Neutrophil (primary cell): Measurements from ENCODE around the gene AAK1.
"Not testable (repeated sequence)": the region's sequence is repeated elsewhere in the genome, so short reads cannot be mapped to it uniquely, and the experiment has no call there.

Experiments
- H3K27ac ChIP-seq: fragments of 200-600 bp; sonication (generic); 2 replicates; pipeline ENCODE4 v1.5.1; 2016; ENCODE audit warnings: mild to moderate bottlenecking, moderate library complexity
- H3K27me3 ChIP-seq: fragments of 200-600 bp; sonication (generic); 2 replicates; pipeline ENCODE4 v1.6.0; 2016; ENCODE audit warnings: mild to moderate bottlenecking
- H3K36me3 ChIP-seq: fragments of 200-600 bp; sonication (generic); 2 replicates; pipeline ENCODE4 v1.5.1; 2017
- H3K4me1 ChIP-seq, 2 experiments: fragments of 200-600 bp in 1 of 2; sonication (generic) in 1 of 2; 1 replicate in 1 of 2; 2 replicates in 1 of 2; pipeline versions ENCODE4 v1.5.1 to v1.6.1; 2013 to 2016; ENCODE audit warnings: low read depth in 1 of 2, low read length in 1 of 2, mild to moderate bottlenecking in 1 of 2, moderate library complexity in 1 of 2; ENCODE audit not compliant: control insufficient read depth in 1 of 2, insufficient read depth in 1 of 2
- H3K4me3 ChIP-seq, 2 experiments: fragments of 200-600 bp in 1 of 2; sonication (generic) in 1 of 2; 1 replicate in 1 of 2; 2 replicates in 1 of 2; pipeline ENCODE4 v1.5.1; 2013 to 2016; ENCODE audit warnings: low read depth in 1 of 2, low read length in 1 of 2, mild to moderate bottlenecking in 1 of 2, moderate library complexity in 1 of 2
- H3K9me3 ChIP-seq: fragments of 200-600 bp; sonication (generic); 2 replicates; pipeline ENCODE4 v1.5.1; 2016
- CTCF ChIP-seq: fragments of 200-600 bp; sonication (generic); IDR thresholded peaks from 2 replicates; pipeline ENCODE4 v1.5.1; 2016; ENCODE audit warnings: antibody characterized with exemption

Gene AAK1

DNA sequence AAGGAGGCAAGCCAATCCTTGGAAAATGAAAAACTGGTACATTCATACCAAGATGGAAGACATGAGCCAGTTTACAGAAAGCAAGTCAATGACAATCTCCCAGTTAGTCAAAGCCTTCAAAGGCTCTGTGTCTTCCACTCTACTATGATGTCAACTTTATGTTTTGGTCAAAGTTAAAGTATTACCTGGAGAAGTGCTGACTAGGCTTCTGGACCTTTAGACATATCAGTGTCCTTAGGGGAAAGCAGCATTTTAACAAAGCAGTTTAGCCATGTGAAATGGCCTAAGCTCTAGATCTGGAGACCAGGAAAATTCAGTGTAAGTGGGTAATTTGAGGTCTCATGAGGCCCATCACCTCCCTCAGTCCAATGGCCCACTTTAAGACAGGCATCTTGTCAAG is 30.8 kb downstream of the AAK1 start:
- Histone ChIP-seq H3K27ac (peak overlapping the region; percentile 58), H3K27me3 (no peaks in the 10 kb centered on the region), H3K9me3 (no peaks in the 10 kb centered on the region), H3K4me1 (peaks cover 22 to 40% of the 10 kb centered on the region in 2 experiments), H3K36me3 (no peaks in the 10 kb centered on the region), H3K4me3 (no peak overlapping the region)
- TF ChIP-seq CTCF, result no peak

DNA sequence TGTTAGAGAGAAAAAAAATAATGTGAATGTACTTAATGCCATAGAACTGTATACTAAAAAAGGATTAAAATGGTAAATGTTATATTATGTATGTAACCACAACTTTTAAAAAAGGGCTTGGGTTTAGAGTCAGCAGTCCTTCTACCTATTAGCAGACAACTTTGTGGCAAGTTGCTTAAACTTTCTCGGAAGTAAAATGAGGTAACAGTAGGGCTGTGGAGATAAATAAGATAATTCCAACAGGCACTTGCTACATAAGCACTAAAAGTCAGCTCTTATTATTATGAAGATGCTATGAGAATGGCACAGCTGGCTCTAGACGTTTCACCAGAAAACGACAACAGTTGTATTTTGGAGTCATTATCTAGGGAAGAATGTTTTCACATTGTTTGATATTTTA is 31.3 kb downstream of the AAK1 start:
- TF ChIP-seq CTCF, result no peak

DNA sequence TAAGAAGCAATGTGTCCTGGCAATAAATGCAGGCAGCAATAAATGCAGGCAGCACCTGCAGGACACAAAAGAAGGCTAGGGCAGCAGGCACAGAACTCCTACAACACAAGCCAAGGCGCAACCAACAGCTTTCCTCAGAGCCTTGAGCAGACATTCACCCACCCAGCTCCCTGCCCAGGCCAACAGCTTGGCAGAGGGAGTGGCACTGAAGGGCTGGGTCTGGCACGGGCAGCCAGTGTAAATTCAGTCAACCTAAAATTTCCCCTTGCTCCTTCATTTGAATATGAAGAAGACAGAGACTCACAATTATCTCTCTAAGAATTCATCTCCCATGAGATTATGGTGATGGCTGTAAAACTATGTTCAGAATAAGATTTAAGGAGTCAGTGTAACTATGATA is 35.4 kb downstream of the AAK1 start:
- Histone ChIP-seq H3K4me1 (peaks cover 34 to 38% of the 10 kb centered on the region in 2 experiments), H3K27me3 (no peaks in the 10 kb centered on the region), H3K4me3 (no peak overlapping the region), H3K9me3 (no peaks in the 10 kb centered on the region), H3K27ac (no peak overlapping the region), H3K36me3 (no peaks in the 10 kb centered on the region)
- TF ChIP-seq CTCF, result no peak

More for the DNA sequence above, 31.3 kb downstream of the AAK1 start:
- Histone ChIP-seq H3K9me3 (no peaks in the 10 kb centered on the region), H3K27me3 (no peaks in the 10 kb centered on the region), H3K36me3 (no peaks in the 10 kb centered on the region), H3K27ac (peak overlapping the region; percentile 58), H3K4me3 (no peak overlapping the region), H3K4me1 (peaks cover 22 to 40% of the 10 kb centered on the region in 2 experiments)

DNA sequence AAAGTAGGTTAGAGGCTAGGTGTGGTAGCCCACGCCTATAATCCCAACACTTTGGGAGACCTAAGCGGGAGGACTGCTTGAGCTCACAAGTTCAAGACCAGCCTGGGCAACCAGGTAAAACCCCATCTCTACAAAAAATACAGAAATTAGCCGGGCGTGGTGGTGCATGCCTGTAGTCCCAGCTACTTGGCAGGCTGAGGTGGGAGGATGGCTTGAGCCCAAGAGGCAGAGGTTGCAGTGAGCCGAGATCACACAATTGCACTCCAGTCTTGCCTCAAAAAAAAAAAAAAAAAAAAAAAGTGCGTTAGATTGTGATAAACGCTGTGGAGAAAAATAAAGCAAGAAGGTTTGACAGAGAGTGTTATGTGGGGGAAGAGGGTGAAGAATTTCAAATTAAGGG is 36.8 kb downstream of the AAK1 start:
- H3K36me3 ChIP-seq, H3K4me3 ChIP-seq, H3K27ac ChIP-seq, H3K9me3 ChIP-seq, H3K27me3 ChIP-seq: not testable (repeated sequence)
- H3K4me1 ChIP-seq, result peaks cover 21 to 25% of the 10 kb centered on the region in 2 experiments

- Histone ChIP-seq H3K9me3 (no peaks in the 10 kb centered on the region), H3K27ac (peak overlapping the region; percentile 37), H3K4me3 (no peak overlapping the region), H3K4me1 (peaks cover 12 to 18% of the 10 kb centered on the region in 2 experiments), H3K27me3 (no peaks in the 10 kb centered on the region), H3K36me3 (no peaks in the 10 kb centered on the region)
- no peak for TF ChIP-seq CTCF
Observed at GRCh38 chr2:69605284-69605683, 38.3 kb downstream of the AAK1 start.

GRCh38 chr2:69604836-69605235 is 38.7 kb downstream of the AAK1 start:
- no peak for TF ChIP-seq CTCF
- H3K27me3 ChIP-seq, result no peaks in the 10 kb centered on the region
- H3K4me1 ChIP-seq, result peaks cover 12 to 18% of the 10 kb centered on the region in 2 experiments

More at GRCh38 chr2:69604836-69605235, 38.7 kb downstream of the AAK1 start:
- Histone ChIP-seq H3K36me3 (no peaks in the 10 kb centered on the region), H3K9me3 (no peaks in the 10 kb centered on the region), H3K27ac (peak overlapping the region; percentile 37), H3K4me3 (no peak overlapping the region)
